ENCODE results near the gene HSP90AB1. TPM values are rescaled to one million over a fixed set of nuclear protein-coding genes. Genes with fewer than 3 reads are reported as not detected.

HSP90AB1 gene
- total RNA-seq, 1 experiment from 2014 or later, result 1,370 TPM

- in situ Hi-C loops (cut with HindIII; ENCODE audit: low sequenced_read_pairs), result loop anchor here (10.0 kb wide), 1 partner anchor 88 kb away; no protein-coding TSS in a partner anchor
- no peak for DNase-seq (ENCODE audit: low spot score)
Observed at GRCh38 chr6:44232676-44233566, 14.0 kb upstream of the HSP90AB1 start.

GRCh38 chr6:44233567-44234100, 13.3 kb upstream of the HSP90AB1 start:
- in situ Hi-C loops (cut with HindIII; ENCODE audit: low sequenced_read_pairs), result loop anchor here (10.0 kb wide), 1 partner anchor 89 kb away; no protein-coding TSS in a partner anchor
- no peak for DNase-seq (ENCODE audit: low spot score)

GRCh38 chr6:44234101-44235025, 12.5 kb upstream of the HSP90AB1 start:
- DNase-seq (ENCODE audit: low spot score), result peak; percentile 89
- in situ Hi-C loops (cut with HindIII; ENCODE audit: low sequenced_read_pairs), result loop anchor here (10.0 kb wide), 1 partner anchor 90 kb away; no protein-coding TSS in a partner anchor

- in situ Hi-C loops (cut with HindIII; ENCODE audit: low sequenced_read_pairs), result loop anchor here (10.0 kb wide), 1 partner anchor 90 kb away; no protein-coding TSS in a partner anchor
- DNase-seq (ENCODE audit: low spot score), result no peak
Observed at GRCh38 chr6:44235269-44235668, 11.6 kb upstream of the HSP90AB1 start.

- in situ Hi-C loops (cut with HindIII; ENCODE audit: low sequenced_read_pairs), result loop anchor here (10.0 kb wide), 1 partner anchor 91 kb away; no protein-coding TSS in a partner anchor
Observed at GRCh38 chr6:44235891-44236516, 10.9 kb upstream of the HSP90AB1 start.

GRCh38 chr6:44237021-44237812, 9.7 kb upstream of the HSP90AB1 start:
- in situ Hi-C loops (cut with HindIII; ENCODE audit: low sequenced_read_pairs), result loop anchor here (10.0 kb wide), 1 partner anchor 92 kb away; no protein-coding TSS in a partner anchor

More at GRCh38 chr6:44235891-44236516, 10.9 kb upstream of the HSP90AB1 start:
- DNase-seq (ENCODE audit: low spot score), result no peak

GRCh38 chr6:44237813-44238433, 9.0 kb upstream of the HSP90AB1 start:
- in situ Hi-C loops (cut with HindIII; ENCODE audit: low sequenced_read_pairs), result loop anchor here (10.0 kb wide), 1 partner anchor 93 kb away; no protein-coding TSS in a partner anchor
- peak; percentile 78 for DNase-seq (ENCODE audit: low spot score)

More at GRCh38 chr6:44237021-44237812, 9.7 kb upstream of the HSP90AB1 start:
- peak; percentile 86 for DNase-seq (ENCODE audit: low spot score)

GRCh38 chr6:44238687-44239350, 8.1 kb upstream of the HSP90AB1 start:
- in situ Hi-C loops (cut with HindIII; ENCODE audit: low sequenced_read_pairs), result loop anchor here (10.0 kb wide), 1 partner anchor 94 kb away; no protein-coding TSS in a partner anchor
- DNase-seq (ENCODE audit: low spot score), result no peak

GRCh38 chr6:44243345-44243744, 3.6 kb upstream of the HSP90AB1 start:
- DNase-seq (ENCODE audit: low spot score), result no peak
- in situ Hi-C loops (cut with HindIII; ENCODE audit: low sequenced_read_pairs), result no loop called here

GRCh38 chr6:44245391-44245911, 1.4 kb upstream of the HSP90AB1 start:
- DNase-seq (ENCODE audit: low spot score), result no peak
- in situ Hi-C loops (cut with HindIII; ENCODE audit: low sequenced_read_pairs), result no loop called here

- in situ Hi-C loops (cut with HindIII; ENCODE audit: low sequenced_read_pairs), result no loop called here
- DNase-seq (ENCODE audit: low spot score), result peak; percentile 87
Observed at GRCh38 chr6:44245912-44246662, 814 bp upstream of the HSP90AB1 start.

GRCh38 chr6:44247338-44248302, 719 bp downstream of the HSP90AB1 start:
- peak; percentile 56 for DNase-seq (ENCODE audit: low spot score)
- in situ Hi-C loops (cut with HindIII; ENCODE audit: low sequenced_read_pairs), result no loop called here

GRCh38 chr6:44248579-44248978, 1.7 kb downstream of the HSP90AB1 start:
- DNase-seq (ENCODE audit: low spot score), result no peak
- in situ Hi-C loops (cut with HindIII; ENCODE audit: low sequenced_read_pairs), result no loop called here

GRCh38 chr6:44249082-44249748, 2.3 kb downstream of the HSP90AB1 start:
- in situ Hi-C loops (cut with HindIII; ENCODE audit: low sequenced_read_pairs), result no loop called here
- no peak for DNase-seq (ENCODE audit: low spot score)

Data from G401 (cell line).